AG09319 (cell line): ENCODE data around the gene RNF181.

Source experiments
- DNase-seq: peaks from one replicate; pipeline ENCODE4 v3.0.0-alpha.2; 2010; ENCODE audit warnings: low read depth; ENCODE audit errors: extremely low read depth
- TF ChIP-seq, protein P1 (sequence below): IDR thresholded peaks from 2 replicates; pipeline ENCODE4 v1.5.1; 2011; ENCODE audit warnings: low read depth, mild to moderate bottlenecking, inconsistent platforms, low read length, moderate library complexity

RNF181 gene

DNA sequence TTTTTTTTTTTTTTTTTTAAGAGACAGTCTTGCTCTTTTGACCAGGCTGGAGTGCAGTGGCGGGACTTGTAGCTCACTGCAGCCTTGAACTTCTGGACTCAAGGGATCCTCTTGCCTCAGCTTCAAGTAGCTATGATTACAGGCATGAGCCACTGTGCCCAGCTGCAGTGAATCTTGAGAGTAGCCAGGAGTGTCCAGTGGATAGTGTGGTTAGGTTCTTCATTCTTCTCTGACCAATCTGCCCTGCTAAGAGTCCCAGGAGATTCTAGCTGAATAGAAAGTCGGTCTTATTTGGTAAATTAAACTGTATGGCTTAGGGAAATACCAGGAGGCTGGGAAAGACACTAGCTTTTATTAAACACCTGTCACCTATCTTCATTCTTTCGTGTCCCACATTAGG lies 35.8 kb downstream of the RNF181 start:
- TF ChIP-seq, protein P1, sequence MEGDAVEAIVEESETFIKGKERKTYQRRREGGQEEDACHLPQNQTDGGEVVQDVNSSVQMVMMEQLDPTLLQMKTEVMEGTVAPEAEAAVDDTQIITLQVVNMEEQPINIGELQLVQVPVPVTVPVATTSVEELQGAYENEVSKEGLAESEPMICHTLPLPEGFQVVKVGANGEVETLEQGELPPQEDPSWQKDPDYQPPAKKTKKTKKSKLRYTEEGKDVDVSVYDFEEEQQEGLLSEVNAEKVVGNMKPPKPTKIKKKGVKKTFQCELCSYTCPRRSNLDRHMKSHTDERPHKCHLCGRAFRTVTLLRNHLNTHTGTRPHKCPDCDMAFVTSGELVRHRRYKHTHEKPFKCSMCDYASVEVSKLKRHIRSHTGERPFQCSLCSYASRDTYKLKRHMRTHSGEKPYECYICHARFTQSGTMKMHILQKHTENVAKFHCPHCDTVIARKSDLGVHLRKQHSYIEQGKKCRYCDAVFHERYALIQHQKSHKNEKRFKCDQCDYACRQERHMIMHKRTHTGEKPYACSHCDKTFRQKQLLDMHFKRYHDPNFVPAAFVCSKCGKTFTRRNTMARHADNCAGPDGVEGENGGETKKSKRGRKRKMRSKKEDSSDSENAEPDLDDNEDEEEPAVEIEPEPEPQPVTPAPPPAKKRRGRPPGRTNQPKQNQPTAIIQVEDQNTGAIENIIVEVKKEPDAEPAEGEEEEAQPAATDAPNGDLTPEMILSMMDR = no peak
- no peak for DNase-seq

DNA sequence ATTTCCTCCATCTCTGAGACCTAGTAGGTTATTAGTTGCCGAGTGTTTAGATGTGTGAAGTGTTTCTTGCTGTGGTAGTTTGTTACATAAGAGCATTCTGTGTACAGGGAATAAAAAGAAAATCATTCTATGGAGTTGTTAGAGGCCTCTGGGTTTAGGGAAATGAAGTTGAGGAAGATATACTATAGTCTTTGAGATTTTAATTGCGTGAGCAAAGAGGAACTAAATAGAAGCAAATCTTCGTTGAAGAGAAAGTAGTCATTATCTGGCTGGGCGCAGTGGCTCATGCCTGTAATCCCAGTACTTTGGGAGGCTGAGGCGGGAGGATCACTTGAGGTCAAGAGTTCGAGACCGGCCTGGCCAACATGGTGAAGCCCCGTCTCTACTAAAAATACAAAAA lies 39.5 kb downstream of the RNF181 start:
- TF ChIP-seq, protein P1 = no peak
- DNase-seq = no peak

DNA sequence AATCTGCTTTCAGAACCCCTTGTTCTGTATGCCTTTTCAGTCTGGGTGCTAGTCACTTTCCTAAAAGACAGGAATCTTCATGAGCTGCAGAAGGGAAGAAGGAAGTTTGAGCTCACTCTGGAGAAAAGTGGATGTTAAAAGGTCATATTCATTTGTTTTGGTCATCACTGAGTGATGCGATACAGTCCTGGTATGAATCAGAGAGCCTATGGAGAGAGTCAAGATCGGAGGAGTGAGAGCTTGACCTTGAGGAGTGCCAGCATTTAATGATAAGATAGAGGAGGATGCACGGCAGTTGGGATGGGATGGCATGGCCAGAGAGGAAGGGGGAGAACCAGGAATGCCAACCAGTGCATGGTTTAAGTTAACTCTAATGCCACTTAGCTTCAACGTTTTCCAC lies 40.1 kb downstream of the RNF181 start:
- DNase-seq = no peak
- TF ChIP-seq, protein P1 = no peak

DNA sequence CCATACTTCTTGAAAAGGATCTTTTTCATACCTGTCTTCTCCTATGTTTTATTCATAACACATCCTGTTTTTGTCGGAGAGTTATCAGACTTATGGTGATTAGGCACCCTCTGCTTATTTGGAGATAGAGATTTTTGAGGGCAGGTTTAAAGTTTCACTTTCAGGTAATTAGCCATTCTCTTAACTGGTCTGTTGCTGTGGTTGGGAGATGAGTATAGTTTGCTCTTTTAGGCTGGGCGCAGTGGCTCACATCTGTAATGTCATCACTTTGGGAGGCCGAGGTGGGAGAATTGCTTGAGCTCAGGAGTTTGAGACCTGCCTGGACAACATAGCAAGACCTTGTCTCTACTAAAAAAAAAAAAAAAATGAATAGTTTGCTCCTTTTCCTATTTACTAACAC lies 47.2 kb downstream of the RNF181 start:
- TF ChIP-seq, protein P1 = no peak
- DNase-seq = no peak

DNA sequence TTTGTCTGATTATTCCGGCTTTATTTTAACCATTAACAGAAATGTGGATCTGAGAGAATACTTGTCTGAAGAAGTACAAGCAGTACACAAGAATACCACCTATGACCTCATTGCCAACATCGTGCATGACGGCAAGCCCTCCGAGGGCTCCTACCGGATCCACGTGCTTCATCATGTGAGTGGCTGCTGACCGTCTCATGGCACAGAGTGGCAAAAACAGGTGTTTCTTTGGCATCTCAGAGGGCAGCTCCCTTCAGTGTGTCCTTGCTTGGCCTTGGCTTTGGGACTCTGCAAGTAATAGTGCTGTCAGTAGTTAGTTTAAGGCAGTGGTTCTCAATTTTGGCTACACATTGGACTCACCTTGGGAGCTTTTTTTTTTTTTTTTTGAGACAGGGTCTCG lies 49.4 kb downstream of the RNF181 start:
- TF ChIP-seq, protein P1 = no peak

DNA sequence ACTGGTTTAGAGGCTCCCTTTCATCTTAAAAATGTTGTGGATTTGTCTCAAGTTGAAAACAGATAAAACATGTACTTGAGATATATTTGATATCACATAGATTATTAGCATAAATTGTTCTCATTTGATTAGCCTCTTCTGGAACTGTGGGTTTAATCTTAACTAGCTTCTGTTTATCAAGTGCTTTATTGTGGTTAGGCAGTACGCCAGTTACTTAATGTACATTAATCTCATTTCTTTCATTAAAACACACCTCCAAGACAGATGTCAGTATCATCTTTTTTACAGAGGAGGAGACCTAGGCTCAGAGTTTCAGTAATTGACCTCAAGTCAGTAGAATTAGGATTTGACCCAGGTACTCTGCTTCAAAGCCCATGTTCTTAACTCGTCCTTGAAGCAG lies 50.6 kb downstream of the RNF181 start:
- DNase-seq = no peak

More for the DNA sequence above, 49.4 kb downstream of the RNF181 start:
- no peak for DNase-seq

More for the DNA sequence above, 50.6 kb downstream of the RNF181 start:
- TF ChIP-seq, protein P1 = no peak
